ENCODE data around the gene FNDC1.

FNDC1 gene

GRCh38 chr6:159157431-159157830 is 11.8 kb upstream of the FNDC1 start:
- H3K4me3 ChIP-seq (ENCODE audit: low read depth, low read length) = no peak overlapping the region

- no peak overlapping the region for H3K4me3 ChIP-seq (ENCODE audit: low read depth, low read length)
Measured at GRCh38 chr6:159161839-159162238, 7.4 kb upstream of the FNDC1 start.

GRCh38 chr6:159163901-159164370 is 5.3 kb upstream of the FNDC1 start:
- no peak overlapping the region for H3K4me3 ChIP-seq (ENCODE audit: low read depth, low read length)

- H3K4me3 ChIP-seq (ENCODE audit: low read depth, low read length) = peak overlapping the region; percentile 35
Measured at GRCh38 chr6:159168536-159169192, 536 bp upstream of the FNDC1 start.

- H3K4me3 ChIP-seq (ENCODE audit: low read depth, low read length) = peak overlapping the region; percentile 13
Measured at GRCh38 chr6:159169557-159170332, 545 bp downstream of the FNDC1 start.

- H3K4me3 ChIP-seq (ENCODE audit: low read depth, low read length) = peak overlapping the region; percentile 13
Measured at GRCh38 chr6:159170333-159170672, 1.1 kb downstream of the FNDC1 start.

- no peak overlapping the region for H3K4me3 ChIP-seq (ENCODE audit: low read depth, low read length)
Measured at GRCh38 chr6:159170999-159171712, 2.0 kb downstream of the FNDC1 start.

- no peak overlapping the region for H3K4me3 ChIP-seq (ENCODE audit: low read depth, low read length)
Measured at GRCh38 chr6:159172091-159172491, 2.9 kb downstream of the FNDC1 start.

- H3K4me3 ChIP-seq (ENCODE audit: low read depth, low read length) = no peak overlapping the region
Measured at GRCh38 chr6:159174263-159174969, 5.2 kb downstream of the FNDC1 start.

- no peak overlapping the region for H3K4me3 ChIP-seq (ENCODE audit: low read depth, low read length)
Measured at GRCh38 chr6:159176913-159177312, 7.7 kb downstream of the FNDC1 start.

GRCh38 chr6:159178847-159179246 is 9.6 kb downstream of the FNDC1 start:
- no peak overlapping the region for H3K4me3 ChIP-seq (ENCODE audit: low read depth, low read length)

GRCh38 chr6:159180001-159180400 is 10.8 kb downstream of the FNDC1 start:
- no peak overlapping the region for H3K4me3 ChIP-seq (ENCODE audit: low read depth, low read length)

- no peak overlapping the region for H3K4me3 ChIP-seq (ENCODE audit: low read depth, low read length)
Measured at GRCh38 chr6:159181914-159182313, 12.7 kb downstream of the FNDC1 start.

GRCh38 chr6:159184559-159184958 is 15.4 kb downstream of the FNDC1 start:
- no peak overlapping the region for H3K4me3 ChIP-seq (ENCODE audit: low read depth, low read length)

- no peak overlapping the region for H3K4me3 ChIP-seq (ENCODE audit: low read depth, low read length)
Measured at GRCh38 chr6:159190460-159190859, 21.3 kb downstream of the FNDC1 start.

- H3K4me3 ChIP-seq (ENCODE audit: low read depth, low read length) = no peak overlapping the region
Measured at GRCh38 chr6:159193923-159194322, 24.7 kb downstream of the FNDC1 start.

GRCh38 chr6:159194421-159194820 is 25.2 kb downstream of the FNDC1 start:
- no peak overlapping the region for H3K4me3 ChIP-seq (ENCODE audit: low read depth, low read length)

- no peak overlapping the region for H3K4me3 ChIP-seq (ENCODE audit: low read depth, low read length)
Measured at GRCh38 chr6:159196430-159196975, 27.3 kb downstream of the FNDC1 start.

- no peak overlapping the region for H3K4me3 ChIP-seq (ENCODE audit: low read depth, low read length)
Measured at GRCh38 chr6:159197251-159197650, 28.1 kb downstream of the FNDC1 start.

- no peak overlapping the region for H3K4me3 ChIP-seq (ENCODE audit: low read depth, low read length)
Measured at GRCh38 chr6:159201336-159201735, 32.1 kb downstream of the FNDC1 start.
